Ammon's horn (tissue), 1 donor: ENCODE measurements around the gene CCDC30.
"Not testable (repeated sequence)": the region's sequence is repeated elsewhere in the genome, so short reads cannot be mapped to it uniquely, and the experiment has no call there.

Experiments
- DNase-seq: peaks from one replicate; pipeline ENCODE4 v3.0.0-alpha.2; 2016; ENCODE audit warnings: low spot score

The CCDC30 gene

DNA sequence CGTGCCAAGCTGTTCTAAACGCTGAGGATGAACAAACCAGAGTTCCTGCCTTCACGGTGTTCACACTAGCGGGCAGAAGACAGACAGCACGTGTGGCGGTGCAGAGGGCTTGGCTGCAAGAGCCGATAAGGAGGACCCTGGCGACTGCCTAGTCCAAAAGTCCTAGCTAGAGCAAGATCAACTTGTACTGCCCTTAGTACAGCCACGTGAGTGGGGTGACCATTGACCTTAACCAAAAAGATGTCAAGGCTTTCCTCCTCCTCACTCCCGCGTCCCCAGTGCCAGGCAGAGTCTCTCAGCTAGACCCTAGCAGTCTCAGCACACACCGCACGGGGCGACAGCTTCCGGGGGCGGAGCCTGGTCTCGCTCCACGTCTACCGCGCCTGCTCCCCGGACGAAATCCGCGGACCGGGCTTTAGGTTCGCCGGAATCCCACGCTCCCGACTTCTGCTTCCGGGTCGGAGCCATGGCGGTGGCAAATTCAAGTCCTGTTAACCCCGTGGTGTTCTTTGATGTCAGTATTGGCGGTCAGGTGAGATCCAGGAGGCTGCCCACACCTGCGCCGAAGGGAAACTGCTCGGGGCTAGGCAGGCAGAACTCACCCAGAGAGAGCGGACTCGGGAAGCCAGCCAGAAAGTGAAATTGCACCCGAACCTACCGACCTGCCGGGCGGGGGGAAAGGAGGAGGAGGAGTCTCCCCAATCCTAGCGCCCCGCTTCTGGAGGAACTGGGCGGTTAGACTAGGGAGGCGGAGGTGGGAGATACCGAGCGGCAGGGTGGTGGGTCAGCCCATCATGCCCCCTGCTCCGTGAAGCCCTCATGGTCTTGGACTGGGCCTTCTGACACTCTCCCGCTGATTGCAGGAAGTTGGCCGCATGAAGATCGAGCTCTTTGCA, 195.1 kb downstream of the CCDC30 start, which contains the start of gene PPIH:
Gene PPIH (plus strand): TSS at position 443 of the 896 bp plus-strand sequence. CDS start 24 bp downstream, at position 467.
- peak; percentile 96 for DNase-seq

DNA sequence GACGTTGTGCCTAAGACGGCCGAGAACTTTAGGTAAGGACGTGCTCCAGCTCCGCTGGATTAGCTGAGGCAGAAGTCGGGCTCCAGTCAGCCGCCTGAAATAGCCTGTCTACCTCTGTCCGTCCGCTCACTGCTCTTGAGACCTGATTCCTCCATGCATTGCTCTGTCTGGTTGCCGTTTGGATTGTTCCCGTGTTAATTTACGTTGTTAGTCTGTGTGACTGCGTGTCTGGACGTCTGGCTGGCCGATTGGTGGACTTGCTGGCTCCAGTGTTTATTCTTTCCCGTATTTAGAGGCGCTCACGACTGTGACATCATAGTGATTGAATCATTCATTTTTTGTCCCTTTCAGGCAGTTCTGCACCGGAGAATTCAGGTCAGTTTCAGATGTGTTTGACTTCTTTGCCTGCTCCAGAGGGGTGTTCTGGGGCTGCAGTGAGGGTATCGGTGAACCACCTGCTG, 195.8 kb downstream of the CCDC30 start:
- DNase-seq, result peak; percentile 6

DNA sequence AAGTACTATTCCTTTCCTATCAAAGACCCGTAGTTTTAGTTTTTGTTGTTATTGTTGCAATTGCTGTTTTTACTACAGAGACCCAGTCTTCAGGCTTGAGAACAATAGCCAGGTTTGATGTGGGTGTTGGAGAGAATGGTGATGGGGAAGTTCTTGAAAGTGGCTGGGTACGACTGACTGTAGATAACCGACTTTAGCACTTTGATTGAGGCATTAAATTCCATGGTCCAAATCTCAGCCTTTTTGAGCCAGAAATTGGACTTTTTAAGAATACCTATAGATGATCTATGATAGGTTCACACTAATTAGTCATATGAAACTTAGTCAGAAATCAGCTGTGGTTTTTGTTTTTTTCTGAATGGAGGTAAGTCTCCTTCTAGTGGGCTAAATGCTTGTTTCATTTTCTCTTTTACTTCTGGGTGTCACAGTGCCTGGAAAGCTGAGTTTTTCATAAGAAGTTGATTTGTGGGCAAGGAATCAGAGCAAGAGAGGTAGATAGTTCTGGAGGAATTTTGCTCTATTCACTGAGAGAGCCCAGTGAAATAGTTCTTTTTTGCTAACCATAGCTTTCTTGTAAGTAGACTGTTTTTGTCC, 197.9 kb downstream of the CCDC30 start:
- DNase-seq, result no peak

DNA sequence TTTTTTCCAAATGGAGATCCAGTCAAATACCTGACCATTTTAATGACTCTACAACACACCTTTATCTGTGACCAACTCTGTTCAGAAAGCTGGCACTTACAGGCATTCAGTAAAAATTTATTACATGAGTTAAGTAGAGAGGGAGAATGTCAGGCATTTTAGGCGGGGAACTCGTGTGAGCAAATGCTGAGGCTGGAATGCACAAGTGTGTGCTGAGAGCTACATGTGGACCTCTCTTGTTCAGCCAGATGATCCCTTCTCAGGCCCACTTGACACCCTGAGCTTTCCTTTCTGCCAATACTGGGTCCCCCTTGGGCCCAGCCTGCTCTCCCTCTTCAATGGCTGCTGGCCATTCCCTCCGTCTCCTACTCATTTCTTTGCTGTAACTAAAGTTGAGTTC, 206.8 kb downstream of the CCDC30 start:
- no peak for DNase-seq

- DNase-seq, result no peak
These were observed 207.3 kb downstream of the CCDC30 start for GRCh38 chr1:42670425-42670824.

DNA sequence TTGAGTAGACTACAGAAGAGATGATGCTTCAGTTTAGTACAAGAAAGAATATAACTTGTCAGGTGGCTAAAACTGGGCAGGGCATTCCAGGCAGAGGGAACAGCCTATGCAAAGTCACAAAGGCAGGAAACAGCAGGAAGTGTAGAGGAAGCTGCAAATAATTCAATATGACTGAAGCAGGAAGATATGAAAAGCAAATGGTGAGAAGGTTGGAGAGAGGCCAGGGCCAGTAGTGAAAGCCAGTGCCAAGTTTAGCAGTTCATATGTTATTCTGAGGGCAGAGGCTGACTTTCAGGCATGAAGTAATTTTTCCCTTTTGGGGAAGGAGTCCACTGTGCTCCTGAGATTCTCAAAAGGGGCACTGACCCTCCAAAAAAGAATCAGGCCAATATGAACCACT, 211.1 kb downstream of the CCDC30 start:
- no peak for DNase-seq

- no peak for DNase-seq
These were observed 211.6 kb downstream of the CCDC30 start for GRCh38 chr1:42674682-42675081.

GRCh38 chr1:42675467-42675866, 212.4 kb downstream of the CCDC30 start:
- DNase-seq, result no peak

- DNase-seq, result no peak
These were observed 213.5 kb downstream of the CCDC30 start for GRCh38 chr1:42676534-42677087.

DNA sequence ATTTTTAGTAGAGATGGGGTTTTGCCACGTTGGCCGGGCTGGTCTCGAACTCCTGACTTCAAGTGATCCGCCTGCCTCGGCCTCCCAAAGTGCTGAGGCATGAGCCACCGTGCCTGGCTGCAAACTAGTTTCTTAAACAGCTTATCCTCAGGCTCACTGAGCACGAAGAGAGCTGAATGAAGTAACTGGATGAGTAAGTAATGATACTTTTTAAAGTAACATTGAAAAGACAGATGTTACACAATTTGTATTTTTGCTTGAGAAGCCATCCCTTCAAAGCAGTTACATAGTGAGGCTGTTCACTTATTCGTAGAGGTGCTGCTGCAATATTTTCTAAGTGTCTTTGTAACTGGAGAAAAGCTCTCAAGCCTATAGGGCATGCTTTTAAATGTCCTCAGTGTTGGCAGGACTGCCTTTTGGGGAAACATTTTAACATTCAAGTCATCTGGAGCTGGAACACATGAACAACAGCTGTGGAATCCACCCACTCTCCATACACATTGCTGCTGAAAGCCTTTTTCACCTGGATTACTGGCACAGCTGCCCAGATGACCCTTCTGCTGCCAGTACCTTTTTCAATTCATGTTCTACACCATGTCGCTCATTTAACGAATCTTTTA, 216.4 kb downstream of the CCDC30 start:
- no peak for DNase-seq

DNA sequence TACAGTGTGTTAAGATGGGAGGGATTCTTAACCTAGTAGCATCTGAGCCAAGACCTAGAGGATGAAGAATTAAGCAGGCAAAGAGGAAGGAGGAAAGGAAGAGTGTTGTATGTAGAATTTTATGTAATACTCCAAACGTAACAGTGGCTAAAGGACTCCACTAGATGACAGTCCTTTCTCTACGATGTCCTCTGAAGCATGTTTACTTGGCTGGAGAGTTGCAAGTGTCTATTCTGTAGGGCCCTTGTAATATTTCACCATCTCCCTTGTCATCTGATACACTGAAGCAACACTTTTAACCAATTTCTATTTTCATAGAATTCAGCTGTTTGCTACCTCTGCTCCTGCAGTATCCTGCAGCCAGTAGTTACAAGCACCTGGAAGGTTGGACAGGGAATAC, 217.0 kb downstream of the CCDC30 start:
- no peak for DNase-seq

GRCh38 chr1:42680921-42681683, 218.0 kb downstream of the CCDC30 start:
- peak; percentile 39 for DNase-seq

- DNase-seq, result peak; percentile 98
These were observed 218.8 kb downstream of the CCDC30 start, which contains the start of gene YBX1 for GRCh38 chr1:42681741-42682483. Gene YBX1 (plus strand): TSS chr1:42682418. CDS start chr1:42682566, 148 bp downstream.

GRCh38 chr1:42682484-42682738, 219.3 kb downstream of the CCDC30 start:
- not testable (repeated sequence) for DNase-seq

- DNase-seq, result peak; percentile 65
These were observed 219.8 kb downstream of the CCDC30 start for GRCh38 chr1:42682739-42683531.

GRCh38 chr1:42684139-42684538, 221.1 kb downstream of the CCDC30 start:
- DNase-seq, result peak; percentile 4

- no peak for DNase-seq
These were observed 223.3 kb downstream of the CCDC30 start for GRCh38 chr1:42686418-42686817.

- DNase-seq, result no peak
These were observed 226.8 kb downstream of the CCDC30 start for GRCh38 chr1:42689912-42690311.

DNA sequence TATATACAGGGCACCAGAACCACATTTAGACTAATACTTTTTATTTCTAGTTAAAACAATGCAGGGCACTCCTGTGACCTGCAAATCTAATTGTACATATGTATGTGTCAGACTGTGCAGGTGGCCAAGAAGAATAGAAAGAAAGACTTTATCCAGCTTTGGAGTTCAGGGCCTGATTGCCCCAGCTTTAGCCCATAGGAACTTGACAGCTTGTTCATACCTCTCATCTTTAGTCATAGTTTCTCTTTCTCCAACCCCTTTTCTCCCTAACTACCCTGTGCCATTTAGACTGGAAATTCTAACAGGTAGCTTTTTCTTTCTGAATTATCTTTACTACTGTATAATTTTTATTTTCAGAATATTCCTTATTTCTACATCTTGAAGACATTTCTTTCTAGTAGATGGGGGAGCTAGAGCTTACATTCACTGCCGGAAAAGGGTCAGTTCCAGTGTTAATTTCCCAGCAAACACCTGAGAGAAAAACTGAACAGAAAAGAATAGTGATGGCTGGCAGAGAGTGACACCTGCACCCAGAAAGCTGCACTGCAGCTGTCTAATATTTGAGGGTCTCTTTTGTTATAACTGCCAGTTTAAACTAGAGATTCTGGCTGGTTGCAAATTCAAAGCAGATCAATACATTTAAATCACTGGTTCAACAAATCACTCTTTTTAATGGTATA, 227.5 kb downstream of the CCDC30 start:
- no peak for DNase-seq

DNA sequence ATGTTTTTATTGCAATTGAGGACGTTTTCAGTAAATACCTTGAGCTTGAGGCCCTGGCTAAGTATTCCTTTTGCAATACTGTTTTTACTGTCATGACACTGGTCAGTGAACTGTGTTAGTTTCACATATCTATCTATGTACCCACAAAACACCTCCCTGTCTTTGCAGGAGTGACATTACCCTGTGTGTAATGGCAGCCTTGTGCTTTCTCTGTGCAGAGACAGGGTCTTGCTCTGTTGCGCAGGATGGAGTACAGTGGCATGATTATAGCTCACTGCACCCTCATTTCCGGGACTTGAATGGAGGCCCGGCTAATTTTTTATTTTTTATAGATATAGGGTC, 228.0 kb downstream of the CCDC30 start:
- no peak for DNase-seq
